Stomach (tissue), 9 donors: ENCODE data around the gene EPB41L4B. TPM values are rescaled to one million over a fixed set of nuclear protein-coding genes. Genes with fewer than 3 reads are reported as not detected.

Source experiments
- DNase-seq, 2 donors: peaks; one replicate each; pipeline versions ENCODE4 v3.0.0 to v3.0.0-alpha.2; 2013 to 2019
- H3K27ac ChIP-seq, 5 donors: fragments of 200-600 bp in 4 of 5; sonication (generic) in 4 of 5; one replicate each; pipeline ENCODE4 v1.5.1; 2013 to 2019; ENCODE audit warnings: mild to moderate bottlenecking in 1 of 5, moderate library complexity in 1 of 5
- H3K27me3 ChIP-seq, 3 donors: fragments of 200-600 bp; sonication (generic); one replicate each; pipeline ENCODE4 v1.5.1; 2017 to 2019; ENCODE audit warnings: mixed run types in 1 of 3
- H3K36me3 ChIP-seq, 4 donors: fragments of 200-600 bp; sonication (generic); 1 replicate in 3 of 4; 2 replicates in 1 of 4; pipeline ENCODE4 v1.5.1; 2016 to 2019
- H3K4me1 ChIP-seq, 4 donors: fragments of 200-600 bp; sonication (generic); one replicate each; pipeline ENCODE4 v1.5.1; 2016 to 2019
- H3K4me3 ChIP-seq, 4 donors: fragments of 200-600 bp; sonication (generic) in 3 of 4; one replicate each; pipeline ENCODE4 v1.5.1; 2016 to 2019; ENCODE audit warnings: mild to moderate bottlenecking in 1 of 4
- H3K9me3 ChIP-seq, 4 donors: fragments of 200-600 bp; sonication (generic); one replicate each; pipeline ENCODE4 v1.5.1; 2016 to 2019
- CTCF ChIP-seq, 7 experiments: fragments of 450-650 bp in 4 of 7; fragments of 200-600 bp in 3 of 7; sonication (generic) in 3 of 7; IDR thresholded peaks; one replicate each; pipeline ENCODE4 v1.5.1; 2016 to 2019; ENCODE audit warnings: antibody characterized with exemption in 7 of 7, control low read depth in 2 of 7, mild to moderate bottlenecking in 1 of 7
- EP300 ChIP-seq: sonication (generic); formaldehyde crosslinking; IDR thresholded peaks from one replicate; pipeline ENCODE4 v1.6.1; 2017; ENCODE audit warnings: antibody characterized with exemption
- POLR2A ChIP-seq, 4 donors: fragments of 450-650 bp; IDR thresholded peaks; one replicate each; pipeline ENCODE4 v1.6.1; 2016; ENCODE audit warnings: antibody characterized with exemption in 4 of 4, control low read depth in 2 of 4, mild to moderate bottlenecking in 1 of 4, moderate library complexity in 1 of 4
- POLR2AphosphoS5 ChIP-seq, 3 donors: sonication (generic); formaldehyde crosslinking; IDR thresholded peaks; one replicate each; pipeline ENCODE4 v1.6.1; 2016; ENCODE audit warnings: antibody characterized with exemption in 3 of 3
- WGBS, 5 donors: extraction: QIAGEN DNeasy Blood & Tissue Kit in 3 of 5; methylation state at CpG; one replicate each; pipeline versions ENCODE4 v1.1.5 to v1.1.7; 2013 to 2018; 5-methylcytosine and 5-hydroxymethylcytosine counted together
- intact Hi-C: fragments of 100-400 bp; cut with DNase I; formaldehyde crosslinking; loops from one replicate; pipeline ENCODE4 v1.15.1; 2023; ENCODE audit warnings: low total_unique reads
- polyA plus RNA-seq, 3 donors: library from polyadenylated mRNA; stranded (reverse); fragments of 200-250 nt; gene quantifications; one replicate each; pipeline ENCODE4 v1.2.3, GENCODE V29; 2013
- total RNA-seq, 5 donors: library from RNA; depleted of rRNA; stranded (reverse); fragments of >200 nt; gene quantifications; one replicate each; pipeline versions ENCODE4 v1.1.0 to v1.2.3, GENCODE V29; 2014 to 2016
- donor health status: healthy with polysubstance abuse.
- donor health status: Bipolar disorder and iron deficiency.
- donor health status: healthy.

Gene EPB41L4B
- total and polyA plus RNA-seq, 8 donors, result 9.2 to 52.4 (median 24.4) TPM

- intact Hi-C loops, result no loop called here
- no peak for TF ChIP-seq POLR2AphosphoS5 (IDR thresholded peaks at IDR 0.05)
- no peak for TF ChIP-seq POLR2A (IDR thresholded peaks at IDR 0.05)
- no peak for TF ChIP-seq CTCF (IDR thresholded peaks at IDR 0.05)
- TF ChIP-seq EP300, result no peak
- 85 to 96% (median 95%) methylated on average over 3 of the region's 3 CpGs for WGBS, 5 donors
- Histone ChIP-seq H3K27me3 (peaks cover 0 to 6% (median 4%) of the 10 kb centered on the region in 3 donors), H3K9me3 (peaks cover 0 to 5% (median 0%) of the 10 kb centered on the region in 4 donors), H3K36me3 (no peaks in the 10 kb centered on the region), H3K4me3 (no peak overlapping the region), H3K27ac (no peak overlapping the region), H3K4me1 (peaks cover 0 to 4% (median 0%) of the 10 kb centered on the region in 4 donors)
- DNase-seq, result no peak
These were observed 159.4 kb downstream of the EPB41L4B start for GRCh38 chr9:109161471-109161870.

GRCh38 chr9:109159583-109159982 lies 161.3 kb downstream of the EPB41L4B start:
- H3K4me3 ChIP-seq, result no peak overlapping the region
- no peaks in the 10 kb centered on the region for H3K27me3 ChIP-seq
- no peak for TF ChIP-seq POLR2A (IDR thresholded peaks at IDR 0.05)
- TF ChIP-seq EP300, result no peak
- TF ChIP-seq POLR2AphosphoS5 (IDR thresholded peaks at IDR 0.05), result no peak
- no peak for TF ChIP-seq CTCF (IDR thresholded peaks at IDR 0.05)
- WGBS, 5 donors, result 80 to 88% (median 86%) methylated on average over 4 of the region's 4 CpGs
- no peaks in the 10 kb centered on the region for H3K9me3 ChIP-seq
- H3K36me3 ChIP-seq, result no peaks in the 10 kb centered on the region
- intact Hi-C loops, result no loop called here
- no peak overlapping the region for H3K27ac ChIP-seq
- H3K4me1 ChIP-seq, result no peaks in the 10 kb centered on the region
- no peak for DNase-seq

- peaks cover 0 to 3% (median 1%) of the 10 kb centered on the region in 4 donors for H3K9me3 ChIP-seq
- no peak for DNase-seq
- H3K36me3 ChIP-seq, result no peaks in the 10 kb centered on the region
- no peak overlapping the region for H3K4me3 ChIP-seq
- no peak for TF ChIP-seq POLR2A (IDR thresholded peaks at IDR 0.05)
- TF ChIP-seq CTCF (IDR thresholded peaks at IDR 0.05), result no peak
- TF ChIP-seq EP300, result no peak
- TF ChIP-seq POLR2AphosphoS5 (IDR thresholded peaks at IDR 0.05), result no peak
- no peaks in the 10 kb centered on the region for H3K27me3 ChIP-seq
- no peaks in the 10 kb centered on the region for H3K4me1 ChIP-seq
- no peak overlapping the region for H3K27ac ChIP-seq
- intact Hi-C loops, result no loop called here
These were observed 162.2 kb downstream of the EPB41L4B start for GRCh38 chr9:109158651-109159050.

- Histone ChIP-seq H3K4me1 (no peaks in the 10 kb centered on the region), H3K36me3 (no peaks in the 10 kb centered on the region), H3K9me3 (peaks cover 0 to 13% (median 8%) of the 10 kb centered on the region in 4 donors), H3K4me3 (no peak overlapping the region), H3K27ac (no peak overlapping the region), H3K27me3 (no peaks in the 10 kb centered on the region)
- intact Hi-C loops, result no loop called here
- TF ChIP-seq POLR2A (IDR thresholded peaks at IDR 0.05), result no peak
- TF ChIP-seq EP300, result no peak
- TF ChIP-seq CTCF (IDR thresholded peaks at IDR 0.05), result no peak
- no peak for TF ChIP-seq POLR2AphosphoS5 (IDR thresholded peaks at IDR 0.05)
- 39 to 58% (median 41%) methylated on average over 8 of the region's 8 CpGs for WGBS, 5 donors
- DNase-seq, result no peak
These were observed 164.2 kb downstream of the EPB41L4B start for GRCh38 chr9:109156708-109157107.
